Retinal pigment epithelial cell (primary cell): ENCODE data around the gene TARP.

Source experiments
- DNase-seq: peaks from one replicate; pipeline ENCODE4 v3.0.0-alpha.2; 2010; ENCODE audit warnings: low read depth
- H3K4me3 ChIP-seq: 2 replicates; pipeline ENCODE4 v1.5.1; 2011; ENCODE audit warnings: mild to moderate bottlenecking, low read length, control low read depth, moderate library complexity
- CTCF ChIP-seq: conservative IDR thresholded peaks from 2 replicates; pipeline ENCODE4 v1.5.1; 2011; ENCODE audit warnings: low read depth, low read length, control low read depth, inconsistent platforms

The TARP gene

GRCh38 chr7:38318803-38319416 is 45.5 kb upstream of the TARP start:
- TF ChIP-seq CTCF, result peak; percentile 85
- peak; percentile 54 for DNase-seq
- no peak overlapping the region for H3K4me3 ChIP-seq

GRCh38 chr7:38318241-38318640 is 44.8 kb upstream of the TARP start:
- no peak for DNase-seq
- no peak for TF ChIP-seq CTCF

GRCh38 chr7:38317515-38317914 is 44.1 kb upstream of the TARP start:
- TF ChIP-seq CTCF, result no peak
- no peak overlapping the region for H3K4me3 ChIP-seq
- no peak for DNase-seq

More at GRCh38 chr7:38318241-38318640, 44.8 kb upstream of the TARP start:
- no peak overlapping the region for H3K4me3 ChIP-seq

- no peak for TF ChIP-seq CTCF
- no peak overlapping the region for H3K4me3 ChIP-seq
- no peak for DNase-seq
Measured at GRCh38 chr7:38316733-38317360, 43.4 kb upstream of the TARP start.

GRCh38 chr7:38315410-38315809 is 42.0 kb upstream of the TARP start:
- H3K4me3 ChIP-seq, result no peak overlapping the region
- no peak for DNase-seq
- TF ChIP-seq CTCF, result no peak

GRCh38 chr7:38312821-38313220 is 39.4 kb upstream of the TARP start:
- no peak for DNase-seq
- H3K4me3 ChIP-seq, result no peak overlapping the region
- TF ChIP-seq CTCF, result no peak

- TF ChIP-seq CTCF, result no peak
- H3K4me3 ChIP-seq, result peak overlapping the region; percentile 61
- no peak for DNase-seq
Measured at GRCh38 chr7:38311329-38311937, 38.0 kb upstream of the TARP start.
